ENCODE data around the gene KIAA1549.

DNA sequence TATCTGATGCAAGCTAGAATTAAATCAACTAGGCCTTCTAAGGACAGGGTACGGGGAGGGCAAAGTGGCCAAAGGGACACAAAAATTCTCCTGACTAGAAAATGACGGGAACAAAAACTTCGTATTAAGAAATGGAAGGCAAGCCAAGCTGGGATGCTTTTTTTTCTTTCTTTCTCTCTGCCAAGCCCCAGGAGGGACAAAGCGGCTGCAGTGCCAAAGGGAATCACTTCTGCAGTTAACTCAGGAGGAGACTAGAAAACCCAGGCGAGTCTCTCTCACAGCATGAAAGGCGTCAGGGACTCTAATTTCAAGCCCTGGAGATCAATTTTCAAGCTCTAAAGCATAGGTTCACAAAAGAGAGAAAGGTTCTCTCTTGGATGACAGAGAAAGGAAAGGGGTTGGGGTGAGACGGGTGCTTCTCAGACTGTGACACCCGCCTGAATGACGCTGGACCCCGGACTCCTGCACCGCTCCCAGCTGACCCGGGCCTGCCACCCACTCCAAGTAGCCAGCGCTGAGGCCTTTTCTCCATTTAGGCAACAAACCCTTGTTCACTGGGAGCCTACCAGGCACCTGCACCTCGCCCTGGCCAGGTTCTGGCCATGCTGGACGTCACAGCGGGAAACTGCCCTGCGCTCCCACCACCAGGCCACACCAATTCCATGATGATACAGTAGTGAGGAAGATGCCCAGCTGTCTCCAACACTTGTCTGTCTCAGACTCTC lies 56.5 kb downstream of the KIAA1549 start:
- TF ChIP-seq, protein P1, sequence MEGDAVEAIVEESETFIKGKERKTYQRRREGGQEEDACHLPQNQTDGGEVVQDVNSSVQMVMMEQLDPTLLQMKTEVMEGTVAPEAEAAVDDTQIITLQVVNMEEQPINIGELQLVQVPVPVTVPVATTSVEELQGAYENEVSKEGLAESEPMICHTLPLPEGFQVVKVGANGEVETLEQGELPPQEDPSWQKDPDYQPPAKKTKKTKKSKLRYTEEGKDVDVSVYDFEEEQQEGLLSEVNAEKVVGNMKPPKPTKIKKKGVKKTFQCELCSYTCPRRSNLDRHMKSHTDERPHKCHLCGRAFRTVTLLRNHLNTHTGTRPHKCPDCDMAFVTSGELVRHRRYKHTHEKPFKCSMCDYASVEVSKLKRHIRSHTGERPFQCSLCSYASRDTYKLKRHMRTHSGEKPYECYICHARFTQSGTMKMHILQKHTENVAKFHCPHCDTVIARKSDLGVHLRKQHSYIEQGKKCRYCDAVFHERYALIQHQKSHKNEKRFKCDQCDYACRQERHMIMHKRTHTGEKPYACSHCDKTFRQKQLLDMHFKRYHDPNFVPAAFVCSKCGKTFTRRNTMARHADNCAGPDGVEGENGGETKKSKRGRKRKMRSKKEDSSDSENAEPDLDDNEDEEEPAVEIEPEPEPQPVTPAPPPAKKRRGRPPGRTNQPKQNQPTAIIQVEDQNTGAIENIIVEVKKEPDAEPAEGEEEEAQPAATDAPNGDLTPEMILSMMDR (IDR thresholded peaks at IDR 0.05), result no peak
- TF ChIP-seq POLR2A (IDR thresholded peaks at IDR 0.05), result no peak

Data from testis (tissue), 2 donors.